A204.1 (cell line): ENCODE measurements around the gene PFKFB4.

Experiments used
- FAIRE-seq: peaks from 2 replicates; lab custom pipeline; 2012; peaks lifted over from hg19 to GRCh38; lab: Jason Lieb, UNC

PFKFB4 gene

GRCh38 chr3:48584836-48585235 lies 28.2 kb upstream of the PFKFB4 start:
- no peak for FAIRE-seq

GRCh38 chr3:48581621-48582481 lies 25.2 kb upstream of the PFKFB4 start:
- no peak for FAIRE-seq

- no peak for FAIRE-seq
Measured at GRCh38 chr3:48576647-48577046, 20.0 kb upstream of the PFKFB4 start.

- no peak for FAIRE-seq
Measured at GRCh38 chr3:48575366-48575765, 18.8 kb upstream of the PFKFB4 start.

GRCh38 chr3:48573973-48574585 lies 17.5 kb upstream of the PFKFB4 start:
- FAIRE-seq: no peak

GRCh38 chr3:48572517-48572916 lies 15.9 kb upstream of the PFKFB4 start:
- FAIRE-seq: no peak

GRCh38 chr3:48571938-48572337 lies 15.3 kb upstream of the PFKFB4 start:
- FAIRE-seq: no peak

GRCh38 chr3:48569808-48570450 lies 13.3 kb upstream of the PFKFB4 start:
- FAIRE-seq: no peak

GRCh38 chr3:48569400-48569799 lies 12.8 kb upstream of the PFKFB4 start:
- no peak for FAIRE-seq

- FAIRE-seq: no peak
Measured at GRCh38 chr3:48568476-48568875, 11.9 kb upstream of the PFKFB4 start.

- FAIRE-seq: no peak
Measured at GRCh38 chr3:48567500-48567899, 10.9 kb upstream of the PFKFB4 start.

- no peak for FAIRE-seq
Measured at GRCh38 chr3:48567090-48567489, 10.5 kb upstream of the PFKFB4 start.

GRCh38 chr3:48566401-48566760 lies 9.8 kb upstream of the PFKFB4 start:
- FAIRE-seq: no peak

- FAIRE-seq: no peak
Measured at GRCh38 chr3:48565591-48566400, 9.2 kb upstream of the PFKFB4 start.

- FAIRE-seq: no peak
Measured at GRCh38 chr3:48565186-48565585, 8.6 kb upstream of the PFKFB4 start.

GRCh38 chr3:48564667-48565066 lies 8.1 kb upstream of the PFKFB4 start:
- FAIRE-seq: no peak

GRCh38 chr3:48564022-48564421 lies 7.4 kb upstream of the PFKFB4 start:
- FAIRE-seq: no peak

GRCh38 chr3:48563382-48563918 lies 6.8 kb upstream of the PFKFB4 start, which contains the start of gene UCN2:
TSS of gene UCN2 (minus strand) at chr3:48563781. CDS start at chr3:48563124, 657 bp downstream.
- FAIRE-seq: no peak

- FAIRE-seq: no peak
Measured at GRCh38 chr3:48562367-48563095, 5.9 kb upstream of the PFKFB4 start.

- no peak for FAIRE-seq
Measured at GRCh38 chr3:48561045-48561736, 4.6 kb upstream of the PFKFB4 start.

- FAIRE-seq: no peak
Measured at GRCh38 chr3:48560648-48561018, 4.0 kb upstream of the PFKFB4 start.
